H1 (cell line): Measurements from ENCODE around the gene GRHL3. TPM values are rescaled to one million over a fixed set of nuclear protein-coding genes. Genes with fewer than 3 reads are reported as not detected.
A peak's percentile ranks its signal among the peaks of the same experiment; 100 is the strongest.

Source experiments
- ASH2L ChIP-seq: fragments of 200-600, 300-600 bp; sonication (generic); IDR thresholded peaks from one replicate; pipeline ENCODE4 v1.7.1; 2017; ENCODE audit warnings: low read length
- BCL11A ChIP-seq, 2 experiments: IDR thresholded peaks; one replicate each; pipeline ENCODE4 v1.6.1; 2011; ENCODE audit warnings: low read depth in 2 of 2, low read length in 2 of 2, mild to moderate bottlenecking in 2 of 2
- CEBPB ChIP-seq: IDR thresholded peaks from 2 replicates; pipeline ENCODE4 v1.6.1; 2012; ENCODE audit warnings: low read depth, low read length
- CHD2 ChIP-seq: IDR thresholded peaks from 2 replicates; pipeline ENCODE4 v1.6.1; 2012; ENCODE audit warnings: low read length, improper control_type of control experiment
- HDAC2 ChIP-seq, 2 experiments: fragments of 300-600 bp in 1 of 2; sonication (generic) in 1 of 2; IDR thresholded peaks; 2 replicates each; pipeline ENCODE4 v1.6.1; 2011 to 2012; ENCODE audit warnings: low read depth in 2 of 2, low read length in 2 of 2, mild to moderate bottlenecking in 2 of 2, moderate library complexity in 2 of 2, borderline replicate concordance in 1 of 2, inconsistent platforms in 1 of 2
- KDM1A ChIP-seq: fragments of 200-600, 300-600 bp; sonication (generic); IDR thresholded peaks from 2 replicates; pipeline ENCODE4 v1.7.1; 2016; ENCODE audit warnings: mild to moderate bottlenecking, low read length, borderline replicate concordance
- NANOG ChIP-seq: IDR thresholded peaks from 2 replicates; pipeline ENCODE4 v1.6.1; 2011; ENCODE audit warnings: low read length, low read depth, mild to moderate bottlenecking, inconsistent platforms; ENCODE audit not compliant: insufficient read depth, poor library complexity, severe bottlenecking
- PHF8 ChIP-seq: fragments of 200-600 bp; sonication (generic); conservative IDR thresholded peaks from 2 replicates; pipeline ENCODE4 v1.7.1; 2012; ENCODE audit warnings: low read depth, mild to moderate bottlenecking, inconsistent platforms, low read length, moderate library complexity
- RBBP5 ChIP-seq: IDR thresholded peaks from 2 replicates; pipeline ENCODE4 v1.7.1; 2012; ENCODE audit warnings: low read depth, mild to moderate bottlenecking, inconsistent platforms, low read length, moderate library complexity, borderline replicate concordance
- RFX5 ChIP-seq: IDR thresholded peaks from 2 replicates; pipeline ENCODE4 v1.6.1; 2011; ENCODE audit warnings: low read depth, low read length, improper control_type of control experiment, borderline replicate concordance
- TBP ChIP-seq: IDR thresholded peaks from 2 replicates; pipeline ENCODE4 v1.6.1; 2011; ENCODE audit warnings: low read depth, low read length, improper control_type of control experiment
- TCF12 ChIP-seq: IDR thresholded peaks from 2 replicates; pipeline ENCODE4 v1.6.1; 2011; ENCODE audit warnings: low read depth, mild to moderate bottlenecking, low read length
- YY1 ChIP-seq: IDR thresholded peaks from 2 replicates; pipeline ENCODE4 v1.6.1; 2011; ENCODE audit warnings: low read depth, mild to moderate bottlenecking, low read length
- ZNF274 ChIP-seq: IDR thresholded peaks from 2 replicates; pipeline ENCODE4 v1.7.0; 2012; ENCODE audit warnings: low read length, borderline replicate concordance; ENCODE audit errors: extremely low read depth
- polyA plus RNA-seq, 7 experiments: library from polyadenylated mRNA; depleted of rRNA in 3 of 7; stranded (reverse) in 5 of 7; unstranded in 2 of 7; fragments of >200 nt in 5 of 7; fragments of 200-250 nt in 2 of 7; gene quantifications; 1 replicate in 5 of 7; 2 replicates in 1 of 7; 4 replicates in 1 of 7; pipeline versions ENCODE4 v1.2.1 to v1.2.3, GENCODE V29; 2011 to 2013; ENCODE audit warnings: missing spikeins in 2 of 7, mixed read lengths in 2 of 7
- total RNA-seq: library from RNA; stranded (reverse); fragmentation: NEBNext Ultra II Directional; extraction: Animal tissue kit (Norgen Biotek cat#: 25700); gene quantifications from 2 replicates; pipeline ENCODE4 v1.2.1, GENCODE V29; 2021
- TF ChIP-seq, protein P1 (sequence below): IDR thresholded peaks from 2 replicates; pipeline ENCODE4 v1.6.1; 2012; ENCODE audit warnings: inconsistent platforms
- TF ChIP-seq, protein P2 (sequence below), 3 experiments: IDR thresholded peaks; 1 replicate in 2 of 3; 2 replicates in 1 of 3; pipeline versions ENCODE4 v1.5.1 to v1.6.1; 2011; ENCODE audit warnings: low read length in 3 of 3, mild to moderate bottlenecking in 3 of 3, inconsistent platforms in 2 of 3, low read depth in 1 of 3, moderate library complexity in 1 of 3; ENCODE audit not compliant: insufficient read depth in 1 of 3; ENCODE audit errors: control extremely low read depth in 1 of 3

The GRHL3 gene
- total and polyA plus RNA-seq, 2 of the 8 experiments (the other 6 are each of a cell fraction or from before 2014, with no cell fraction given), result 0.80 to 1.8 TPM

- TF ChIP-seq TCF12 (no peak), CHD2 (peak; percentile 25; the same call in 1 of the 2 replicates), RFX5 (no peak), ZNF274 (no peak), CEBPB (peak; percentile 6; the same call in 1 of the 2 replicates), HDAC2 (IDR thresholded peaks at IDR 0.05; ENCODE audit: borderline replicate concordance in 1 of 2, low read depth in 2 of 2, low read length in 2 of 2) (no peak), ASH2L (no peak), YY1 (0 out of 2 replicates have a peak, but pooled peaks have one; percentile 24), NANOG (peak; percentile 99), KDM1A (peak; percentile 44; the same call in 1 of the 2 replicates), RBBP5 (no peak), BCL11A (IDR thresholded peaks at IDR 0.05; ENCODE audit: low read depth in 2 of 2, low read length in 2 of 2) (peak in 1 of 2 experiments; percentile 36), TBP (0 out of 2 replicates have a peak, but pooled peaks have one; percentile 44), PHF8 (no peak)
- TF ChIP-seq, protein P1, sequence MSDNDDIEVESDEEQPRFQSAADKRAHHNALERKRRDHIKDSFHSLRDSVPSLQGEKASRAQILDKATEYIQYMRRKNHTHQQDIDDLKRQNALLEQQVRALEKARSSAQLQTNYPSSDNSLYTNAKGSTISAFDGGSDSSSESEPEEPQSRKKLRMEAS, result peak; percentile 41; the same call in 1 of the 2 replicates
- TF ChIP-seq, protein P2, sequence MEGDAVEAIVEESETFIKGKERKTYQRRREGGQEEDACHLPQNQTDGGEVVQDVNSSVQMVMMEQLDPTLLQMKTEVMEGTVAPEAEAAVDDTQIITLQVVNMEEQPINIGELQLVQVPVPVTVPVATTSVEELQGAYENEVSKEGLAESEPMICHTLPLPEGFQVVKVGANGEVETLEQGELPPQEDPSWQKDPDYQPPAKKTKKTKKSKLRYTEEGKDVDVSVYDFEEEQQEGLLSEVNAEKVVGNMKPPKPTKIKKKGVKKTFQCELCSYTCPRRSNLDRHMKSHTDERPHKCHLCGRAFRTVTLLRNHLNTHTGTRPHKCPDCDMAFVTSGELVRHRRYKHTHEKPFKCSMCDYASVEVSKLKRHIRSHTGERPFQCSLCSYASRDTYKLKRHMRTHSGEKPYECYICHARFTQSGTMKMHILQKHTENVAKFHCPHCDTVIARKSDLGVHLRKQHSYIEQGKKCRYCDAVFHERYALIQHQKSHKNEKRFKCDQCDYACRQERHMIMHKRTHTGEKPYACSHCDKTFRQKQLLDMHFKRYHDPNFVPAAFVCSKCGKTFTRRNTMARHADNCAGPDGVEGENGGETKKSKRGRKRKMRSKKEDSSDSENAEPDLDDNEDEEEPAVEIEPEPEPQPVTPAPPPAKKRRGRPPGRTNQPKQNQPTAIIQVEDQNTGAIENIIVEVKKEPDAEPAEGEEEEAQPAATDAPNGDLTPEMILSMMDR (IDR thresholded peaks at IDR 0.05; ENCODE audit: control extremely low read depth in 1 of 3, insufficient read depth in 1 of 3, low read depth in 1 of 3, low read length in 3 of 3), result peak in 2 of 3 experiments; percentile 16 to 25; a peak in 2 of 4 replicates
These were observed 32.7 kb upstream of the GRHL3 start (continued) for GRCh38 chr1:24286246-24287010.
